HL-60 (cell line): ENCODE data around the gene CRYM.

Source experiments
- DNase-seq, 2 experiments: peaks; one replicate each; pipeline ENCODE4 v3.0.0-alpha.2; 2010 to 2020; ENCODE audit warnings: low read depth in 1 of 2, low spot score in 1 of 2
- H3K27ac ChIP-seq: fragments of 250-450 bp; sonication (Bioruptor Pico); replicated peaks from 2 replicates; pipeline ENCODE4 v1.5.1; 2020; ENCODE audit warnings: mild to moderate bottlenecking, moderate library complexity
- H3K27me3 ChIP-seq: fragments of 250-450 bp; sonication (Bioruptor Pico); 2 replicates; pipeline ENCODE4 v1.5.1; 2021; ENCODE audit warnings: mild to moderate bottlenecking, moderate library complexity; ENCODE audit not compliant: insufficient read depth, poor library complexity, severe bottlenecking
- H3K4me3 ChIP-seq: replicated peaks from 2 replicates; pipeline ENCODE4 v1.5.1; 2011; ENCODE audit warnings: mild to moderate bottlenecking, control low read depth, low read length; ENCODE audit not compliant: insufficient read depth
- CTCF ChIP-seq: IDR thresholded peaks from one replicate; pipeline ENCODE4 v1.5.1; 2011; ENCODE audit warnings: low read length, control low read depth, inconsistent platforms; ENCODE audit not compliant: insufficient read depth
- GABPA ChIP-seq: IDR thresholded peaks from 2 replicates; pipeline ENCODE4 v1.6.1; 2012; ENCODE audit warnings: low read depth
- POLR2AphosphoS5 ChIP-seq: IDR thresholded peaks from 2 replicates; pipeline ENCODE4 v1.6.1; 2012; ENCODE audit warnings: low read depth
- REST ChIP-seq: IDR thresholded peaks from 2 replicates; pipeline ENCODE4 v1.6.1; 2012; ENCODE audit warnings: low read depth; ENCODE audit not compliant: insufficient replicate concordance
- SPI1 ChIP-seq: IDR thresholded peaks from 2 replicates; pipeline ENCODE4 v1.6.1; 2012; ENCODE audit warnings: low read depth, mild to moderate bottlenecking, borderline replicate concordance

Gene CRYM

GRCh38 chr16:21264571-21265036 lies 13.5 kb downstream of the CRYM start:
- TF ChIP-seq CTCF (no peak), REST (no peak), POLR2AphosphoS5 (no peak), SPI1 (no peak), GABPA (no peak)

GRCh38 chr16:21263640-21264570 lies 14.2 kb downstream of the CRYM start:
- H3K27me3 ChIP-seq, result no peaks in the 10 kb centered on the region
- H3K27ac ChIP-seq, result no peak overlapping the region
- TF ChIP-seq CTCF, result no peak
- no peak for TF ChIP-seq POLR2AphosphoS5
- no peak for TF ChIP-seq GABPA
- TF ChIP-seq REST, result no peak
- no peak for TF ChIP-seq SPI1
- no peak for DNase-seq
- no peak overlapping the region for H3K4me3 ChIP-seq

More at GRCh38 chr16:21264571-21265036, 13.5 kb downstream of the CRYM start:
- no peak overlapping the region for H3K27ac ChIP-seq
- H3K4me3 ChIP-seq, result no peak overlapping the region
- no peaks in the 10 kb centered on the region for H3K27me3 ChIP-seq
- no peak for DNase-seq

GRCh38 chr16:21262779-21263639 lies 15.1 kb downstream of the CRYM start:
- no peak for DNase-seq
- TF ChIP-seq POLR2AphosphoS5 (no peak), SPI1 (no peak), REST (no peak), GABPA (no peak), CTCF (no peak)
- no peak overlapping the region for H3K27ac ChIP-seq
- no peak overlapping the region for H3K4me3 ChIP-seq
- H3K27me3 ChIP-seq, result no peaks in the 10 kb centered on the region
